ENCODE measurements around the gene C16orf78. TPM values are rescaled to one million over a fixed set of nuclear protein-coding genes. Genes with fewer than 3 reads are reported as not detected.

The C16orf78 gene
- total and polyA plus RNA-seq, 2 of the 8 experiments (the other 6 are each of a cell fraction or from before 2014, with no cell fraction given), result not detected

DNA sequence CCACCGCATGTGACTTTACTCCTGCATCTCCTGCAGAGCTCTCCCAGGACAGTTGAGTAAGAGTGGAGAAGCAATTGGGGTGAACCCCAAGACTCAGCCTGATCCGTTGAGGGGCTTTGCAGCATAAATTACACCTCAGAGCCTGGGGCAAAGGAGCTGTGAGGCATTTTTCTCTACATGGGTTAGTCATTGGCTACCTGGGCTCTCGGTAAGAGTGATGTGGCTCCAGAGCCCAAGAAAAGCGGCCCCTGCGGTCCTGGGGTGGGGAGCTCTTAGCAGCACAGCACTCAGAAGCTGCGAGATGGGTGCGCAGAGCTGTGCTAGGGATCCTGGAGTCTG lies 40.4 kb upstream of the C16orf78 start (continued):
- TF ChIP-seq, protein P1, sequence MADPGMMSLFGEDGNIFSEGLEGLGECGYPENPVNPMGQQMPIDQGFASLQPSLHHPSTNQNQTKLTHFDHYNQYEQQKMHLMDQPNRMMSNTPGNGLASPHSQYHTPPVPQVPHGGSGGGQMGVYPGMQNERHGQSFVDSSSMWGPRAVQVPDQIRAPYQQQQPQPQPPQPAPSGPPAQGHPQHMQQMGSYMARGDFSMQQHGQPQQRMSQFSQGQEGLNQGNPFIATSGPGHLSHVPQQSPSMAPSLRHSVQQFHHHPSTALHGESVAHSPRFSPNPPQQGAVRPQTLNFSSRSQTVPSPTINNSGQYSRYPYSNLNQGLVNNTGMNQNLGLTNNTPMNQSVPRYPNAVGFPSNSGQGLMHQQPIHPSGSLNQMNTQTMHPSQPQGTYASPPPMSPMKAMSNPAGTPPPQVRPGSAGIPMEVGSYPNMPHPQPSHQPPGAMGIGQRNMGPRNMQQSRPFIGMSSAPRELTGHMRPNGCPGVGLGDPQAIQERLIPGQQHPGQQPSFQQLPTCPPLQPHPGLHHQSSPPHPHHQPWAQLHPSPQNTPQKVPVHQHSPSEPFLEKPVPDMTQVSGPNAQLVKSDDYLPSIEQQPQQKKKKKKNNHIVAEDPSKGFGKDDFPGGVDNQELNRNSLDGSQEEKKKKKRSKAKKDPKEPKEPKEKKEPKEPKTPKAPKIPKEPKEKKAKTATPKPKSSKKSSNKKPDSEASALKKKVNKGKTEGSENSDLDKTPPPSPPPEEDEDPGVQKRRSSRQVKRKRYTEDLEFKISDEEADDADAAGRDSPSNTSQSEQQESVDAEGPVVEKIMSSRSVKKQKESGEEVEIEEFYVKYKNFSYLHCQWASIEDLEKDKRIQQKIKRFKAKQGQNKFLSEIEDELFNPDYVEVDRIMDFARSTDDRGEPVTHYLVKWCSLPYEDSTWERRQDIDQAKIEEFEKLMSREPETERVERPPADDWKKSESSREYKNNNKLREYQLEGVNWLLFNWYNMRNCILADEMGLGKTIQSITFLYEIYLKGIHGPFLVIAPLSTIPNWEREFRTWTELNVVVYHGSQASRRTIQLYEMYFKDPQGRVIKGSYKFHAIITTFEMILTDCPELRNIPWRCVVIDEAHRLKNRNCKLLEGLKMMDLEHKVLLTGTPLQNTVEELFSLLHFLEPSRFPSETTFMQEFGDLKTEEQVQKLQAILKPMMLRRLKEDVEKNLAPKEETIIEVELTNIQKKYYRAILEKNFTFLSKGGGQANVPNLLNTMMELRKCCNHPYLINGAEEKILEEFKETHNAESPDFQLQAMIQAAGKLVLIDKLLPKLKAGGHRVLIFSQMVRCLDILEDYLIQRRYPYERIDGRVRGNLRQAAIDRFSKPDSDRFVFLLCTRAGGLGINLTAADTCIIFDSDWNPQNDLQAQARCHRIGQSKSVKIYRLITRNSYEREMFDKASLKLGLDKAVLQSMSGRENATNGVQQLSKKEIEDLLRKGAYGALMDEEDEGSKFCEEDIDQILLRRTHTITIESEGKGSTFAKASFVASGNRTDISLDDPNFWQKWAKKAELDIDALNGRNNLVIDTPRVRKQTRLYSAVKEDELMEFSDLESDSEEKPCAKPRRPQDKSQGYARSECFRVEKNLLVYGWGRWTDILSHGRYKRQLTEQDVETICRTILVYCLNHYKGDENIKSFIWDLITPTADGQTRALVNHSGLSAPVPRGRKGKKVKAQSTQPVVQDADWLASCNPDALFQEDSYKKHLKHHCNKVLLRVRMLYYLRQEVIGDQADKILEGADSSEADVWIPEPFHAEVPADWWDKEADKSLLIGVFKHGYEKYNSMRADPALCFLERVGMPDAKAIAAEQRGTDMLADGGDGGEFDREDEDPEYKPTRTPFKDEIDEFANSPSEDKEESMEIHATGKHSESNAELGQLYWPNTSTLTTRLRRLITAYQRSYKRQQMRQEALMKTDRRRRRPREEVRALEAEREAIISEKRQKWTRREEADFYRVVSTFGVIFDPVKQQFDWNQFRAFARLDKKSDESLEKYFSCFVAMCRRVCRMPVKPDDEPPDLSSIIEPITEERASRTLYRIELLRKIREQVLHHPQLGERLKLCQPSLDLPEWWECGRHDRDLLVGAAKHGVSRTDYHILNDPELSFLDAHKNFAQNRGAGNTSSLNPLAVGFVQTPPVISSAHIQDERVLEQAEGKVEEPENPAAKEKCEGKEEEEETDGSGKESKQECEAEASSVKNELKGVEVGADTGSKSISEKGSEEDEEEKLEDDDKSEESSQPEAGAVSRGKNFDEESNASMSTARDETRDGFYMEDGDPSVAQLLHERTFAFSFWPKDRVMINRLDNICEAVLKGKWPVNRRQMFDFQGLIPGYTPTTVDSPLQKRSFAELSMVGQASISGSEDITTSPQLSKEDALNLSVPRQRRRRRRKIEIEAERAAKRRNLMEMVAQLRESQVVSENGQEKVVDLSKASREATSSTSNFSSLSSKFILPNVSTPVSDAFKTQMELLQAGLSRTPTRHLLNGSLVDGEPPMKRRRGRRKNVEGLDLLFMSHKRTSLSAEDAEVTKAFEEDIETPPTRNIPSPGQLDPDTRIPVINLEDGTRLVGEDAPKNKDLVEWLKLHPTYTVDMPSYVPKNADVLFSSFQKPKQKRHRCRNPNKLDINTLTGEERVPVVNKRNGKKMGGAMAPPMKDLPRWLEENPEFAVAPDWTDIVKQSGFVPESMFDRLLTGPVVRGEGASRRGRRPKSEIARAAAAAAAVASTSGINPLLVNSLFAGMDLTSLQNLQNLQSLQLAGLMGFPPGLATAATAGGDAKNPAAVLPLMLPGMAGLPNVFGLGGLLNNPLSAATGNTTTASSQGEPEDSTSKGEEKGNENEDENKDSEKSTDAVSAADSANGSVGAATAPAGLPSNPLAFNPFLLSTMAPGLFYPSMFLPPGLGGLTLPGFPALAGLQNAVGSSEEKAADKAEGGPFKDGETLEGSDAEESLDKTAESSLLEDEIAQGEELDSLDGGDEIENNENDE (IDR thresholded peaks at IDR 0.05; ENCODE audit: insufficient replicate concordance, low read length), result no peak
- no peak for TF ChIP-seq SP4 (IDR thresholded peaks at IDR 0.05; ENCODE audit: low read length)
- no peak for TF ChIP-seq CTBP2 (IDR thresholded peaks at IDR 0.05; ENCODE audit: borderline replicate concordance, insufficient read depth, insufficient read length, low read length)
